HFF-Myc (cell line): Measurements from ENCODE around the gene SCARB1.

Experiments
- DNase-seq: peaks from one replicate; pipeline ENCODE4 v3.0.0-alpha.2; 2011; ENCODE audit warnings: low read depth; ENCODE audit errors: extremely low read depth
- H3K4me3 ChIP-seq: replicated peaks from 2 replicates; pipeline ENCODE4 v1.5.1; 2011; ENCODE audit warnings: low read depth, mild to moderate bottlenecking, control low read depth, low read length
- CTCF ChIP-seq: IDR thresholded peaks from 2 replicates; pipeline ENCODE4 v1.5.1; 2012; ENCODE audit warnings: mild to moderate bottlenecking, low read depth, low read length, control low read depth; ENCODE audit errors: missing control alignments

Gene SCARB1

GRCh38 chr12:124727264-124727800, 136.3 kb downstream of the SCARB1 start:
- H3K4me3 ChIP-seq, result no peak overlapping the region
- no peak for DNase-seq
- TF ChIP-seq CTCF, result no peak
